ENCODE measurements around the gene ITGA2B.
"Not testable (repeated sequence)": the region's sequence is repeated elsewhere in the genome, so short reads cannot be mapped to it uniquely, and the experiment has no call there.

The ITGA2B gene

GRCh38 chr17:44351961-44352827 is 37.3 kb downstream of the ITGA2B start:
- DNase-seq = no peak

- DNase-seq = no peak
These were observed 38.0 kb downstream of the ITGA2B start for GRCh38 chr17:44351464-44351863.

GRCh38 chr17:44350733-44351226 is 38.7 kb downstream of the ITGA2B start:
- peak; percentile 66 for DNase-seq

- no peak for DNase-seq
These were observed 39.8 kb downstream of the ITGA2B start for GRCh38 chr17:44349553-44350070.

GRCh38 chr17:44348988-44349364 is 40.5 kb downstream of the ITGA2B start:
- no peak for DNase-seq

- DNase-seq = no peak
These were observed 41.0 kb downstream of the ITGA2B start for GRCh38 chr17:44348234-44348987.

GRCh38 chr17:44347206-44348055 is 42.0 kb downstream of the ITGA2B start:
- DNase-seq = not testable (repeated sequence)

- DNase-seq = no peak
These were observed 43.2 kb downstream of the ITGA2B start for GRCh38 chr17:44346064-44346844.

- DNase-seq = peak; percentile 47
These were observed 43.9 kb downstream of the ITGA2B start for GRCh38 chr17:44345454-44346026.

GRCh38 chr17:44344939-44345453 is 44.5 kb downstream of the ITGA2B start, which contains the start of gene GRN:
GRN (plus strand) TSS chr17:44345302; CDS start chr17:44349165, 3,863 bp downstream.
- DNase-seq = peak; percentile 82

- DNase-seq = no peak
These were observed 45.8 kb downstream of the ITGA2B start for GRCh38 chr17:44343510-44344209.

- not testable (repeated sequence) for DNase-seq
These were observed 48.9 kb downstream of the ITGA2B start for GRCh38 chr17:44340553-44340952.

- no peak for DNase-seq
These were observed 50.7 kb downstream of the ITGA2B start for GRCh38 chr17:44338702-44339101.

- no peak for DNase-seq
These were observed 53.5 kb downstream of the ITGA2B start for GRCh38 chr17:44335968-44336367.

GRCh38 chr17:44335564-44335963 is 53.9 kb downstream of the ITGA2B start:
- no peak for DNase-seq

GRCh38 chr17:44334727-44335126 is 54.7 kb downstream of the ITGA2B start:
- no peak for DNase-seq

- DNase-seq = no peak
These were observed 55.1 kb downstream of the ITGA2B start for GRCh38 chr17:44334315-44334714.

- no peak for DNase-seq
These were observed 56.1 kb downstream of the ITGA2B start for GRCh38 chr17:44333371-44333770.

- peak; percentile 75 for DNase-seq
These were observed 58.1 kb downstream of the ITGA2B start for GRCh38 chr17:44331249-44331760.

GRCh38 chr17:44330263-44330662 is 59.2 kb downstream of the ITGA2B start:
- DNase-seq = not testable (repeated sequence)

All from activated gamma-delta T cell treated with Interleukin-2 at 50 U/mL for 16 hours (primary cell).